Natural killer cell (primary cell): Measurements from ENCODE around the gene BAIAP2. TPM values are rescaled to one million over a fixed set of nuclear protein-coding genes. Genes with fewer than 3 reads are reported as not detected.

Experiments used
- ATAC-seq, 3 donors: fragments of 150-1000 bp in 2 of 3; fragments of 200-7000 bp in 1 of 3; cut with Tn5 transposase; 1 replicate in 1 of 3; 2 replicates in 2 of 3; pipeline ENCODE4 v1.10.0; 2021; ENCODE audit warnings: mild to moderate bottlenecking in 2 of 3, moderate library complexity in 2 of 3
- DNase-seq, 2 donors: peaks; one replicate each; pipeline versions ENCODE4 v3.0.0 to v3.0.0-alpha.2; 2013 to 2021; ENCODE audit warnings: mixed read lengths in 1 of 2
- H3K27ac ChIP-seq: one replicate; pipeline ENCODE4 v1.5.1; 2013; ENCODE audit warnings: mild to moderate bottlenecking, low read length
- H3K27me3 ChIP-seq: one replicate; pipeline ENCODE4 v1.6.1; 2013; ENCODE audit warnings: low read length; ENCODE audit not compliant: control insufficient read depth, insufficient read depth
- H3K36me3 ChIP-seq: one replicate; pipeline ENCODE4 v1.6.1; 2013; ENCODE audit warnings: low read length; ENCODE audit not compliant: control insufficient read depth, insufficient read depth
- H3K4me1 ChIP-seq: one replicate; pipeline ENCODE4 v1.6.1; 2013; ENCODE audit warnings: low read length; ENCODE audit not compliant: control insufficient read depth, insufficient read depth
- H3K4me3 ChIP-seq: one replicate; pipeline ENCODE4 v1.5.1; 2013; ENCODE audit warnings: low read length
- H3K9me3 ChIP-seq: one replicate; pipeline ENCODE4 v1.6.1; 2013; ENCODE audit warnings: low read length; ENCODE audit not compliant: control insufficient read depth, insufficient read depth
- H3K27ac Mint-ChIP-seq, 2 donors: one replicate each; pipeline ENCODE4 v1.8.0; 2022; ENCODE audit warnings: mild to moderate bottlenecking in 2 of 2, mixed read lengths in 2 of 2, moderate library complexity in 1 of 2
- H3K27me3 Mint-ChIP-seq, 2 donors: one replicate each; pipeline ENCODE4 v1.8.0; 2022; ENCODE audit warnings: low read depth in 2 of 2, mixed read lengths in 2 of 2
- H3K36me3 Mint-ChIP-seq: one replicate; pipeline ENCODE4 v1.8.0; 2022; ENCODE audit warnings: mixed read lengths
- H3K4me1 Mint-ChIP-seq, 2 donors: one replicate each; pipeline ENCODE4 v1.8.0; 2022; ENCODE audit warnings: mixed read lengths in 2 of 2
- H3K4me3 Mint-ChIP-seq: one replicate; pipeline ENCODE4 v1.8.0; 2022; ENCODE audit warnings: mild to moderate bottlenecking, moderate library complexity, mixed read lengths
- H3K9me3 Mint-ChIP-seq, 2 donors: one replicate each; pipeline ENCODE4 v1.8.0; 2022; ENCODE audit warnings: mixed read lengths in 2 of 2
- WGBS: methylation state at CpG from one replicate; pipeline ENCODE4 v1.1.7; 2013; ENCODE audit warnings: missing lambda C conversion rate; ENCODE audit not compliant: insufficient coverage; 5-methylcytosine and 5-hydroxymethylcytosine counted together
- intact Hi-C: fragments of 100-400 bp; cut with micrococcal nuclease; formaldehyde crosslinking; loops from one replicate; pipeline ENCODE4 v1.14.2; 2022
- total RNA-seq, 4 donors: library from RNA; stranded (reverse); fragments of 120-200 nt in 1 of 4; gene quantifications; one replicate each; pipeline versions ENCODE4 v1.2.3 to v1.2.4, GENCODE V29; 2013 to 2022
- TF ChIP-seq, protein P1 (sequence below): fragments of 200-600 bp; IDR thresholded peaks from one replicate; pipeline ENCODE4 v1.8.0; 2022; ENCODE audit warnings: antibody characterized with exemption

The BAIAP2 gene
- total RNA-seq, 3 donors from 2014 or later (not counting 1 experiment from before 2014, with no cell fraction given) = 6.7 to 12.3 (median 10.4) TPM

DNA sequence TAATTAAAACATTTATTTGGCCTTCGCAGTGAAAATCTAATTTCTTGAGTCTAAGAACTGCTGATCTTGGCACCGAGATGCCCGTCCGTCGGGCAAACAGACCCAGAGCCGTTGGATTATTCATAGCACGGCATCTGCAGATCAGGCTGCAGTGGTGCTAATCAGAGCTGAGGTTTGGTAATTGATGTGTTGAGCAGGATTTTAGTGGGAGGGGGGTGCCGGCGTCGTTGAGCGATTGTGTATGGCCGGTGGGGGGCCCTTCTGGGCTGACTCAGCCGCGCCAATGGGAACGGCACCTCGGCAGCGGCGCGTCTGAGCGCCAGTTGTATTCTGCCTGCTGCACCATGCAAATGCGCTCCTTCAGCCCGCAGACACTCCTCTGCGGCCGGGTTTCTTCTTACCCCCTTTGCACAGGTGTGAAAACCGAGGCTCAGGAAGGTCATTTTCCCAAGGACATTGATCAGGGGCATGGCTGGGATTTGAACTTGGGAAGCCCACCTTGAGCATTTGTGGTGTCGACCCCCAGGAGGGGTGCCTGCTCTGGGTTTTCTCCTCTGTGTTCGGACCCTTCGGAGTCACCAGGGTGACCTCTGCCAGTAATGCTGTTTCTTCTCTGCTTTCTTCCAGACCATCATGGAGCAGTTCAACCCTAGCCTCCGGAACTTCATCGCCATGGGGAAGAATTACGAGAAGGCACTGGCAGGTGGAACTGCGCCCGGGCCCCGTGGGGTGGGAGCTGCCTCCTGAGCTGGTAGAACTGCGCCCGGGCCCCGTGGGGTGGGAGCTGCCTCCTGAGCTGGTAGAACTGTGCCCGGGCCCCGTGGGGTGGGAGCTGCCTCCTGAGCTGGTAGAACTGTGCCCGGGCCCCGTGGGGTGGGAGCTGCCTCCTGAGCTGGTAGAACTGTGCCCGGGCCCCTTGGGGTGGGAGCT, 18.4 kb downstream of the BAIAP2 start:
- H3K27ac ChIP-seq = no peak overlapping the region
- intact Hi-C loops = no loop called here
- H3K9me3 ChIP-seq = no peaks in the 10 kb centered on the region
- Mint-ChIP-seq H3K4me3 (no peak overlapping the region), H3K36me3 (no peaks in the 10 kb centered on the region), H3K9me3 (no peaks in the 10 kb centered on the region), H3K4me1 (peaks cover 12 to 19% of the 10 kb centered on the region in 2 donors), H3K27ac (no peak overlapping the region), H3K27me3 (no peaks in the 10 kb centered on the region)
- ATAC-seq (no peak), DNase-seq (no peak)
- H3K4me1 ChIP-seq = peaks cover 33% of the 10 kb centered on the region
- TF ChIP-seq, protein P1, sequence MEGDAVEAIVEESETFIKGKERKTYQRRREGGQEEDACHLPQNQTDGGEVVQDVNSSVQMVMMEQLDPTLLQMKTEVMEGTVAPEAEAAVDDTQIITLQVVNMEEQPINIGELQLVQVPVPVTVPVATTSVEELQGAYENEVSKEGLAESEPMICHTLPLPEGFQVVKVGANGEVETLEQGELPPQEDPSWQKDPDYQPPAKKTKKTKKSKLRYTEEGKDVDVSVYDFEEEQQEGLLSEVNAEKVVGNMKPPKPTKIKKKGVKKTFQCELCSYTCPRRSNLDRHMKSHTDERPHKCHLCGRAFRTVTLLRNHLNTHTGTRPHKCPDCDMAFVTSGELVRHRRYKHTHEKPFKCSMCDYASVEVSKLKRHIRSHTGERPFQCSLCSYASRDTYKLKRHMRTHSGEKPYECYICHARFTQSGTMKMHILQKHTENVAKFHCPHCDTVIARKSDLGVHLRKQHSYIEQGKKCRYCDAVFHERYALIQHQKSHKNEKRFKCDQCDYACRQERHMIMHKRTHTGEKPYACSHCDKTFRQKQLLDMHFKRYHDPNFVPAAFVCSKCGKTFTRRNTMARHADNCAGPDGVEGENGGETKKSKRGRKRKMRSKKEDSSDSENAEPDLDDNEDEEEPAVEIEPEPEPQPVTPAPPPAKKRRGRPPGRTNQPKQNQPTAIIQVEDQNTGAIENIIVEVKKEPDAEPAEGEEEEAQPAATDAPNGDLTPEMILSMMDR = no peak
- no peak overlapping the region for H3K4me3 ChIP-seq
- H3K27me3 ChIP-seq = no peaks in the 10 kb centered on the region
- 91% methylated on average over 34 of the region's 42 CpGs for WGBS
- no peaks in the 10 kb centered on the region for H3K36me3 ChIP-seq

- no peaks in the 10 kb centered on the region for H3K9me3 Mint-ChIP-seq
- peaks cover 4 to 11% of the 10 kb centered on the region in 2 donors for H3K4me1 Mint-ChIP-seq
- Histone ChIP-seq H3K4me1 (peaks cover 23% of the 10 kb centered on the region), H3K27ac (no peak overlapping the region), H3K4me3 (no peak overlapping the region), H3K36me3 (no peaks in the 10 kb centered on the region), H3K27me3 (no peaks in the 10 kb centered on the region), H3K9me3 (no peaks in the 10 kb centered on the region)
- no peaks in the 10 kb centered on the region for H3K27me3 Mint-ChIP-seq
- ATAC-seq (no peak), DNase-seq (no peak)
- H3K4me3 Mint-ChIP-seq = no peak overlapping the region
- TF ChIP-seq, protein P1 = no peak
- H3K36me3 Mint-ChIP-seq = no peaks in the 10 kb centered on the region
- WGBS = 89% methylated on average over 12 of the region's 12 CpGs
- no peak overlapping the region for H3K27ac Mint-ChIP-seq
- intact Hi-C loops = no loop called here
These were observed 19.4 kb downstream of the BAIAP2 start for GRCh38 chr17:81054308-81054707.

GRCh38 chr17:81054881-81055370, 20.0 kb downstream of the BAIAP2 start:
- H3K27me3 Mint-ChIP-seq = no peaks in the 10 kb centered on the region
- H3K27ac Mint-ChIP-seq = no peak overlapping the region
- TF ChIP-seq, protein P1 = no peak
- H3K4me3 Mint-ChIP-seq = no peak overlapping the region
- no peaks in the 10 kb centered on the region for H3K36me3 Mint-ChIP-seq
- Histone ChIP-seq H3K27ac (no peak overlapping the region), H3K4me1 (peaks cover 17% of the 10 kb centered on the region), H3K27me3 (no peaks in the 10 kb centered on the region), H3K9me3 (no peaks in the 10 kb centered on the region), H3K4me3 (no peak overlapping the region), H3K36me3 (no peaks in the 10 kb centered on the region)
- 89% methylated on average over 17 of the region's 17 CpGs for WGBS
- no peak for ATAC-seq
- H3K9me3 Mint-ChIP-seq = no peaks in the 10 kb centered on the region
- DNase-seq = no peak
- intact Hi-C loops = no loop called here
- H3K4me1 Mint-ChIP-seq = peaks cover 0 to 5% of the 10 kb centered on the region in 2 donors
